WERI-Rb-1 (cell line): ENCODE measurements around the gene AASDH.

ENCODE experiments used
- DNase-seq: peaks from one replicate; pipeline ENCODE4 v3.0.0-alpha.2; 2020
- H3K27ac ChIP-seq: fragments of 250-450 bp; sonication (Bioruptor Pico); 2 replicates; pipeline ENCODE4 v1.5.1; 2020; ENCODE audit warnings: mild to moderate bottlenecking, moderate library complexity
- H3K27me3 ChIP-seq: fragments of 250-450 bp; sonication (Bioruptor Pico); 2 replicates; pipeline ENCODE4 v1.5.1; 2021; ENCODE audit warnings: mild to moderate bottlenecking, low read depth, moderate library complexity; ENCODE audit not compliant: insufficient read depth, severe bottlenecking
- H3K36me3 ChIP-seq: fragments of 250-450 bp; sonication (Bioruptor Pico); 2 replicates; pipeline ENCODE4 v1.5.1; 2020; ENCODE audit warnings: mild to moderate bottlenecking, moderate library complexity
- H3K4me3 ChIP-seq: 2 replicates; pipeline ENCODE4 v1.5.1; 2011; ENCODE audit warnings: low read depth, mild to moderate bottlenecking, control low read depth, low read length
- H3K9me3 ChIP-seq: fragments of 250-450 bp; sonication (Bioruptor Pico); 2 replicates; pipeline ENCODE4 v1.5.1; 2021; ENCODE audit warnings: mild to moderate bottlenecking, moderate library complexity; ENCODE audit not compliant: severe bottlenecking
- CTCF ChIP-seq: IDR thresholded peaks from 2 replicates; pipeline ENCODE4 v1.5.1; 2011; ENCODE audit warnings: low read depth, mild to moderate bottlenecking, control low read depth, inconsistent platforms, low read length

The AASDH gene

GRCh38 chr4:56308384-56308783 lies 78.9 kb downstream of the AASDH start:
- TF ChIP-seq CTCF, result no peak
- no peaks in the 10 kb centered on the region for H3K9me3 ChIP-seq
- no peaks in the 10 kb centered on the region for H3K27me3 ChIP-seq
- no peak for DNase-seq
- peaks cover 42% of the 10 kb centered on the region for H3K36me3 ChIP-seq
- H3K4me3 ChIP-seq, result no peak overlapping the region
- no peak overlapping the region for H3K27ac ChIP-seq

GRCh38 chr4:56307423-56307822 lies 79.9 kb downstream of the AASDH start:
- no peak for DNase-seq
- Histone ChIP-seq H3K27ac (no peak overlapping the region), H3K4me3 (no peak overlapping the region), H3K9me3 (no peaks in the 10 kb centered on the region), H3K36me3 (peaks cover 33% of the 10 kb centered on the region), H3K27me3 (no peaks in the 10 kb centered on the region)
- no peak for TF ChIP-seq CTCF

- H3K36me3 ChIP-seq, result peaks cover 18% of the 10 kb centered on the region
- DNase-seq, result no peak
- no peak overlapping the region for H3K4me3 ChIP-seq
- TF ChIP-seq CTCF, result no peak
- no peak overlapping the region for H3K27ac ChIP-seq
- no peaks in the 10 kb centered on the region for H3K9me3 ChIP-seq
- H3K27me3 ChIP-seq, result no peaks in the 10 kb centered on the region
Observed at GRCh38 chr4:56305390-56305789, 81.9 kb downstream of the AASDH start.

- Histone ChIP-seq H3K27ac (no peak overlapping the region), H3K9me3 (no peaks in the 10 kb centered on the region), H3K36me3 (peaks cover 15% of the 10 kb centered on the region), H3K27me3 (no peaks in the 10 kb centered on the region), H3K4me3 (no peak overlapping the region)
- TF ChIP-seq CTCF, result no peak
- DNase-seq, result no peak
Observed at GRCh38 chr4:56303921-56304320, 83.4 kb downstream of the AASDH start.

- no peak for DNase-seq
- Histone ChIP-seq H3K27ac (no peak overlapping the region), H3K4me3 (no peak overlapping the region), H3K36me3 (peaks cover 17% of the 10 kb centered on the region), H3K9me3 (no peaks in the 10 kb centered on the region), H3K27me3 (no peaks in the 10 kb centered on the region)
- TF ChIP-seq CTCF, result no peak
Observed at GRCh38 chr4:56302760-56303159, 84.5 kb downstream of the AASDH start.

GRCh38 chr4:56301997-56302496 lies 85.2 kb downstream of the AASDH start:
- no peak for DNase-seq
- no peaks in the 10 kb centered on the region for H3K27me3 ChIP-seq
- no peak for TF ChIP-seq CTCF
- no peak overlapping the region for H3K4me3 ChIP-seq
- peaks cover 11% of the 10 kb centered on the region for H3K36me3 ChIP-seq
- H3K9me3 ChIP-seq, result no peaks in the 10 kb centered on the region
- H3K27ac ChIP-seq, result no peak overlapping the region
